ENCODE measurements around the gene C16orf89.
A peak's percentile ranks its signal among the peaks of the same experiment; 100 is the strongest.
"Not testable (repeated sequence)": the region's sequence is repeated elsewhere in the genome, so short reads cannot be mapped to it uniquely, and the experiment has no call there.

Gene C16orf89

DNA sequence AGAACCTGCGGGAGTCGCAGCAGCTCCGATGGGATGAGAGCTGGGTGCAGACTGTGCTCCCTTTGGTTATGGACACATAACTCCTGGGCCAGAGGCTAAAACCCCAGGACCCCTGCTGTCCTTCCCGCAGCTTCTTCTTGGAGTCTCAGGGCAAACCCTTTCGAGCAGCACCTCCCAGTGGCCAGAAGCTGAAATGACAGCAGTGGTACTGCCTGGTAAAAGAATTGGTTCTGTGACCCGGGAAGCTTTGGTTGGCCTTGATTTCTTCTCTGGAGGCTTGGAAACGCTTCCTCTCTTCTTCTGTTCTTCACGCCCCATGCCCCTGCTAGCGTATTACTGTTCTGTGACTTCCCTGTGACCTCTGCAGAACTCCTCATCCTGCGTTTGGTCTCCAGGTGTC lies 19.0 kb upstream of the C16orf89 start:
- peak; percentile 40 for DNase-seq (ENCODE audit: low spot score)

DNA sequence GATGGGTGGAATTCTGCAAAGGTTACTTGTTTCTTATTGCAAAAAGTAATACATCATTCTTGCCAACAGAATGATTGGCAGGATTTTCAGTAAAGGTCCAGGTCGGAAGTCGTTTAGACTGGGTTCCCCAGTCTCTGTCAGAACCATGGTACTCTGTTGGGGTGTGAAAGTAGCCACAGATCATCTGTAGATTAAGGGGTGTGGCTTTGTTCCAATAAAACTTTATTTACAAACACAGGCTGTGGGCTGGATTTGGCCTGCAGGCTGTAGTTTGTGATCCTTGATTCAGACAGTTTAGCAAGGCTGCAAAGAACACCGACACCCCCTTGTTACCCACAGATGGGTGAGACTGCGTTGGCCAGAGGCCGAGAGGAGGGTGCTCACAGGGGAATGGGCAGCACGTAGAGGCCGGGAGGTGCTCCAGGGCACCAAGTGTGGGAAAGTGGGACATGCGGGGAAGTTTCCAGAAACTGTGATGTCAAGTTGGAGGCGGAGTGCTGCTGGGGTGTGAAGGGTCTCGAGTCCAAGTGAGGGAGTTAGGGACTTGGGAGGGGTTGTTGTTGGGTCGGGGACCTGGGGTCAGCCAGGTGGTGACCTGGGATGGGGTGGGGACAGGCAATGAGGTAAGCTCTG lies 18.5 kb upstream of the C16orf89 start:
- DNase-seq (ENCODE audit: low spot score), result not testable (repeated sequence)

DNA sequence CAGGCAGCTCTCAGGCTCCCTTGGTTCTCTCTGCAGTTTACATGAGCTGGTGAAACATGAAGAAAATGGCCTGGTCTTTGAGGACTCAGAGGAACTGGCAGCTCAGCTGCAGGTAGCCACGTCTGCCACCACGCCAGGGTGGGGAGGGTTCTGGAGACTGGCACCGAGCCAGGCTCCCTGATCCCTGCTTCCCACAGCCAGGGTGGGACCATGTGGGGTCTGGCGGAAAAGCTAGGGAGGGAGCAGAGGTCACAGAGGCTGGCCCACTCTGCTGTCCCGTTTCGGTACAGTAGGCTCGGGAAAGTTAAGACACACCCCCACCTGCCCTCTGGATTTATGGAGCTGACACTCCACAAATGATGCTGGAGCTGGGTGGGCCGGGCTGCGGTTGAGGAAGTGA lies 17.9 kb upstream of the C16orf89 start:
- not testable (repeated sequence) for DNase-seq (ENCODE audit: low spot score)

DNA sequence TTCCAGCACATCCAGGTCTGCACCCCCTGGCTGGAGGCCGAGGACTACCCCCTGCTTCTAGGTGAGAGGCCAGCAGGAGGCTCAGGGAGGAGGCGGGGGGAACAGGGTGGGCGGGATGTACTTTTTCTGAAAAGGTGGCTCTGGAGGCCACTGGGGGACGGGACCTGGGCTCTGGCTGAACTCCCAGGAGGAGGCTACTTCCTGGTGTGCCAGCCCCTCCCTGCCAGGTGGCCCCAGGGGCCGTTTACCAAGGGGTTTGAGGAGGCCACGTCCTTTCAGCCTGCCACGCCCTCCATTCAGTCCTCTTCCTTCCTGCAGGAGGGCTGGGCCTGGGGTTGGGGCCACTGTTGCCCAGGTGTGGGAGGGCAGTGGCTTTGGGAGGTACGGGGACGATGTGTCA lies 15.2 kb upstream of the C16orf89 start:
- DNase-seq (ENCODE audit: low spot score), result not testable (repeated sequence)

DNA sequence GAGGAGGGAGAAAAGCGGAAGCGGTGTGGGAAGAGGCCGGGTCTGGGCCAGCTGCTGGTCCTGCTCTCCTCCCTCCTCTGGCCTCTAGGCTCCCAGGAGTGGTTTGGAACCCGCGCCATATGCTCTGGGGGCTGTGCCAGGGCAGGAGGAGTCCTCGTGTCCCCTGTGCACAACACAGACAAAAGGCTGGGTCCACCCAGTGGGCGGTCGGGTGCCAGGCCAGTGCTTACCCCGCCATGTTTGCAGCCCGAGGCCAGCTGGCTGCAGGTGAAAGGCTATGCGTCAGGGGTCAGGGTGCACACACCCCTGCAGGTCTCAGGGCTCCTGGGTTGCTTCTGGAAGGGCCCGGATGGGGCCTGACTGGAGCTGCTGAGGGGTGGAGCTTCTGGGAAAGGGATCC lies 14.7 kb upstream of the C16orf89 start:
- DNase-seq (ENCODE audit: low spot score), result not testable (repeated sequence)

DNA sequence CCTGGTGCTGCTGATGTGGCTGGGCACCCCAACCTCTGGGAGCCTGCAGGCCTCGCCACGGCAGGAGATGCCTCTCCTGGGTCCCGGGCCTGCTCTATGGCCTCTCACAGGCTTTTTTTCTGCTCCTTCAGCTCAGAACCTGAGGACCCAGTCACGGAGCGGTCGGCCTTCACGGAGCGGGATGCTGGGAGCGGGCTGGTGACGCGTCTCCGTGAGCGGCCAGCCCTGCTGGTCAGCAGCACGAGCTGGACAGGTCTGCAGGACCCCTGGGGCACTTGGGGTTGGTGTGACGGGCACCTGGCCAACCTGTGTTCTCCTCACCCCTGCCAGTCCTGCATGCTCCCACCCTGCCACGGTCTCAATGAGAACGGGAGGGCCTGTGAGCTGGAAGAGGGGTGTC lies 12.9 kb upstream of the C16orf89 start:
- no peak for DNase-seq (ENCODE audit: low spot score)

DNA sequence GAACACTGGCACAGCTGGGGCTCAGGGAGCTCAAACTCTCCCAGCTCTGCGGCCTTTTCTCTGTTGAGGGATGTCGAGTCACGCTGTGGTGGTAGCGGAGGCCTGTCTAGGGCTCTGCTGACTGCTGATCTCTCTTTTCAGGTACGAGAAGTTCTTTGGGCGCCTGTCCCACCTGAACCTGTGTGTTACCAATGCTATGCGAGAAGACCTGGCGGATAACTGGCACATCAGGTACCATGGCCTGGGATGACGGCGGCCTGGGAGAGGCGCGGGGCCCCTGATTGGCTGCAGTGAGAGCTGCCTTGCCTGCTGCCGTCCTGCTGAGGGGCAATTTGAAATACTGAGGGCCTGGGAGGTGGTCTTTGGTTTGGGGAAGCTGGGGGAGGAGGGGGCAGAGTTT lies 11.5 kb upstream of the C16orf89 start:
- no peak for DNase-seq (ENCODE audit: low spot score)

DNA sequence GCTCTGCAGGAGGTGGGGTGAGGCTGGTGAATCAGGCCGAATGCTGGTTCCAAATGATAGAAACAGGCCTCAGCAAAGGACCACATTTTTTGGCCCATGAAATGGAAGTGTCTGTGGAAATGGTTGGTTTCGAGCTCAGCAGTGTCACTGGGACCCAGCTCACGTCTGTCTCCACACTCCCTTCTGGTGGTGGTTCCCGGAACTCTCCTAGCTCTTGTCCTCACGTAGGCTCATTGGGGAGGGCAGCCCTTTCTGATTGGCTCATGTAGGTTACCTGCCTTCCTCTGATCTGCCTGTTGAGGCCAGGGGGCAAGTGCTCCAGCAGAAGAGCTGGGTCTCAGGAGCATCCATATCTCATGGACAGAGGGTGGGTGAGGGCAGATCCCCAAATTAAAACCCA lies 9.9 kb upstream of the C16orf89 start:
- DNase-seq (ENCODE audit: low spot score), result no peak

DNA sequence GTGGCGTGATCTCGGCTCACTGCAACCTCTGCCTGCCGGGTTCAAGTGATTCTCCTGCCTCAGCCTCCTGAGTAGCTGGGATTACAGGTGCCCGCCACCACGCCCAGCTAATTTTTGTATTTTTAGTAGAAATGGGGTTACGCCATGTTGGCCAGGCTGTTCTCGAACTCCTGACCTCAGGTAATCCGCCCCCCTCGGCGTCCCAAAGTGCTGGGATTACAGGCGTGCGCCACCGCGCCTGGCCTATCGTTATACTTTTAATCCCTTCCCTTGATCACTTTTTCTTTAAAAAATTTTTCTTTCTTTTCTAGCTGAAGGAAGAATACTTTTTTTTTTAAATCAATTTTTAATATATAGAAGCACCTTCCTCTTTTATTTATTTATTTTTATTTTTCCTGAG lies 8.0 kb upstream of the C16orf89 start:
- DNase-seq (ENCODE audit: low spot score), result not testable (repeated sequence)

DNA sequence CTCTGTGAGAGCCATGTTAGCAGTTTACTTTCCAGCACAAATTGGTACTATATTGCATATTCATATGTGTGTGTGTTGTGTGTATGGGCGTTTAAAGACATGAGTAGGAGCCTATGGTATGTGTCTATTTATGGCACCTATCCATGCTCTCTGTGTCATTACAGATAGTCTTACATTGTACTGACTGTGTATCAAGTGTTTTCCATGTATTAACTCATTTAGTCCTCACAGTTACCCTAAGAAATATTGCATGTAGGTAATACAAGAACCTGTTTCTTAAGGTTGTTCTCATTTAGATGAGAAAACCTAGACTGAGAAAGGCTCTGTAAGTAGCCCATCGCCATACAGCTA lies 7.5 kb upstream of the C16orf89 start:
- DNase-seq (ENCODE audit: low spot score), result no peak

DNA sequence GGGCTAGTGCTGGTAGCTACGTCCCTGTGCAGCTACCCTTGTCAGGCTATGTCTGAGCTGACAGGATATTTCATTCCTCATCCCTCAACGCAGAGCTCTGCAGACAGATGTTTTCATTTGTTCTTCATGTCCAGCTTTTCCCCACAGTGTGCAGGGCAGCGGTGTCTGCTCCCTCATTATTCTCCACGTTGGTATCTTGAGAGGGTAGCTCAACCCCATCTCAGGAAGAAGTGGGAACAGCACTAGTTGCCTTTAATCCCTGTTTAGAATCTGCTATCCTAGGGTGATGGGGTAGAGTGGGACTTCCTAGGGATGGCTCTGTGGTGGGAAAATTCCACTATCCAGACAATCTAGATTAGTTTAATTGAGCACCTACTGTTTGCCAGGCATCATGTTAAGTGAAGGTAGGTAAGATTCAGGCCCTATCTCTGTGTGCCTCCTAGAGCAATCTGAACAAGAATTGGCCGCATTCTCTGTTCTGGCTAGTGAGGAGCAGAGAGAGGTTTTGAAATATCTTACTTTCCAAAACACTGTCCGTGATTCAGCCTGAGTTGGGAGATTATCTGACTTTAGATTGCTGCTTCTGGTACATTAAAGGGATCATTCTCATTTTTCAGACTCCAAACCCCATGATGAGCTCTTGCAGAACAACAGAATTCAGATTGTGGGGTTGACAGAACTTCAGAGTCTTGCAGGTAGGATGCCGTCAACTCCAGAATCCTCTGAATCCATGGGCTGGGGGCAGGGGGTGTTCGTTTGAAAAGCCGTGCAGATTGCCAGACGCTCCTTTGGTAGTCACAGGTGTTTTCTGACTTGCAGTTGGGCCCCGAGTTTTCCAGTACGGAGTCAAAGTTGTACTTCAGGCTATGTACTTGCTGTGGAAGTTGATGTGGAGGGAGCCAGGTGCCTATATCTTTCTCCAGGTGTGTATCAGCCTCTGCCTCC lies 6.8 kb upstream of the C16orf89 start:
- peak; percentile 28 for DNase-seq (ENCODE audit: low spot score)

DNA sequence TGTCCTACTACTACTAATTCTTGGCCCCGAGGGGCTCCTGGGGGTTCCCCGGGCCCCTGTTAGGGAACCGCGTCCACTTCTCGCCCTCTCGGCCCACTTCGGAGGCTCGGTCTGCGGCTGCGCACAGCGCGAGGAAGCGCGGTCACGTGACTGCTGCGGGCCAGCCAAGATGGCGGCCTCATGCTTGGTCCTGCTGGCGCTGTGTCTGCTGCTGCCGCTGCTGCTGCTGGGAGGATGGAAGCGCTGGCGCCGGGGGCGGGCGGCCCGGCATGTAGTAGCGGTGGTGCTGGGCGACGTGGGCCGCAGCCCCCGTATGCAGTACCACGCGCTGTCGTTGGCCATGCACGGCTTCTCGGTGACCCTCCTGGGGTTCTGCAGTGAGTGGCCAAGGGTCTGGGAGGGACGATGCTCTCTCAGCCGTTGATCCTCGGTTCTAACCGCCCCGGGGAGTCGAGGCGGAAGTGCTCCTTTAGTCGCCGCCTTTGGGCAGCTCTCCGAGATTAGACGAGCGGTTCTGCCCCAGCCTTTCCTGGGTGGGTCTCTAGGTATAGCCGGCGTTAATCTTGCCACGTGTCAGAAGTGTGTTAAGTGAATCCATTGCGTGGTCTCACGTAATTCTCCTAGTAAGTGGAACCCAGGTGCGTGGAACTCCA lies 6.1 kb upstream of the C16orf89 start, which contains the start of gene ALG1:
ALG1 (plus strand) TSS at position 163 of the 653 bp plus-strand sequence; CDS start at position 170, 7 bp downstream.
- DNase-seq (ENCODE audit: low spot score), result peak; percentile 82

DNA sequence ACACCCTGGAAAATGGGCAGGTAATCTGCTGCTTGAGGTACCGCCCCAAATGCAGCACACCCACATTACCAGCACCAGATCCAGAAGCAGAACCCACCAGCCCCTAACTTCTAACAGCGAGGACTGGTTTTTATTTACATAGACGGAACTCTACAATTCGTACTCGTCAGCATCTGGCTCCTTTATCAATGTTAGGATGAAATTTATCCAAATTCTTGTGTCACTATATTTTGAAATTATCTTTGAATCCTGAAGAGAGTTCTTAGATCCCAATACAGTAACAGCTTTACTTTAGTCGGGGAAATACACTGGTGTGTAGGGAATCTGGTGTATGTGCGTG lies 5.6 kb upstream of the C16orf89 start:
- DNase-seq (ENCODE audit: low spot score), result no peak

DNA sequence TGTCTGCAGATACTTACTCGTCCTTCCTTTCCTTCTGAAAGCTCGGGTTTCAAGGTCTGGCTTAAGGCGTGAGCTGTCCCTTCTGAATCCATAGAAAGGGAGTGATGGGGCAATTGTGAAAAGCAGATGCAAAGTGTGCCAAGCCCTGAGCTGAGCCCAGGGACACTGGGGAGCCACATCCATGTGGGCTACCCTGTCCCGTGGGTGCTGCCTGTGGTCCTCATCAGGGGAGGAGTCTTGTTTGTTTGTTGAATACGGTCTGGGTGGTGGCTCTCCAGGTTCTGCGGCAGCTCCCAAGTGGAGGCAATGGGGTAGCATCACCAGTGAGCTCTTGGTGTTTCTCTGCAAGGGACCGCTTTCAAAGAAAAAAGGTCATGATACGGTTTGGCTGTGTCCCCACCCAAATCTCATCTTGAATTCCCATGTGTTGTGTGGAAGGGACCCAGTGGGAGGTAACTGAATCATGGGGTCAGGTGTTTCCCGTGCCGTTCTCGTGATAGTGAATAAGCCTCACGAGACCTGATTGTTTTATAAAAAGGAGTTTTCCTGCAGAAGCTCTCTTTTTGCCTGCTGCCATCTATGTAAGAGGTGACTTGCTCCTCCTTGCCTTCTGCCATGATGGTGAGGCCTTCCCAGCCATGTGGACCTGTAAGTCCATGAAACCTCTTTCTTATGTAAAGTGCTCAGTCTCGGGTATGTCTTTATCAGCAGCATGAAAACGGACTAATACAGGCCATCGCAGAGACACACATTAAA lies 4.9 kb upstream of the C16orf89 start:
- no peak for DNase-seq (ENCODE audit: low spot score)

DNA sequence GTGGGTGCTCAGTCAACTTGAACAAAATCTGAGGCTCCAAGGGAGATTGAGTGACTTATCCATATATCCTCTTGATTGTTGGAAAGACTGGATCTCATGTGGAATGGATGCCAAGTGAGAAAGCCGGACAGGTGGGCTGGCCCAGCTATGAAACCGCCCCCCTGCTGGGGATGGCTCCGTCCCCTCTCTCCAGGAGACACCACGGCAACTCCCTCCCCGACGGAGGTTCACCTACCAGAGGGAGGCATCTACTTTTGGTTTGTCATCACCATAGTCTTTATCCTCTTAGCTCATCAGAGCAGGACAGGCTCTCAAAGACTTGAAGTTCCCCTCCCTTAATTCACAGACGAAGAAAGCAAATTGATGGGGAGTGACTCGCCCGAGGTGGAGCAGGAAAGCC lies 4.1 kb upstream of the C16orf89 start:
- no peak for DNase-seq (ENCODE audit: low spot score)

DNA sequence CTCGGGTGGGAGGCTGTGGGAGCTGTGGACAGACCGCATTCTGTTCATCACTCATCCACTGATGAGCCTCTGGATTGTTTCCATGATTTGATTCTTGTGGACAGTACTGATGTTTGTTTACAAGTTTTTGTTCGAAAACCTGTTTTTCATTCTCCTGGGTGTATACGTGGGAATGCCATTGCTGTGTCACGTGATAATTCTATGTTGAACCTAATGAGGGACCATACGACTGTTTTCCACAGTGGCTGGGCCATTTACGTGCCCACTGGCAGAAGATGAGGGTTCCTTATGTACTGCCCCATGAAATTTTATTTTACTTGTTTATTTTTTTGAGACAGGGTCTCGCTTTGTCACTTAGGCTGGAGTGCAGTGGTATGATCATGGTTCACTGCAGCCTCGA lies 3.3 kb upstream of the C16orf89 start:
- DNase-seq (ENCODE audit: low spot score), result no peak

DNA sequence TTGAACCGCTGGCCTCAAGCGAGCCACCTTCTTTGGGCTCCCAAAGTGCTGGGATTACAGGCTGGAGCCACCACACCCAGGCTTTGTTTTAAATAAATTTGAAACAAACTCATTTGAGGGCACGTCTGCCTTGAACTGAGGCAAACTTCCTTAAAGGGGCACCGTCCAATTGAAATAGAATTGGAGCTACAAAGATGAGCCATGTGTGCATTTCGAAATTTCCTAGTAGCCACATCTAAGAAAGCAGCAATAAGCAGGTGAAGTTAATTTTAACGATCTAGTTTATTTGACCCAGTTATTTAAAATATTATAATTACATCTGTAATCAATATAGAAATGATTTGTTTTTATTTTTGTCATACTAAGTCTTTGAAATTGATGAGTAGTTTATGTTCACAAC lies 755 bp upstream of the C16orf89 start:
- DNase-seq (ENCODE audit: low spot score), result no peak

DNA sequence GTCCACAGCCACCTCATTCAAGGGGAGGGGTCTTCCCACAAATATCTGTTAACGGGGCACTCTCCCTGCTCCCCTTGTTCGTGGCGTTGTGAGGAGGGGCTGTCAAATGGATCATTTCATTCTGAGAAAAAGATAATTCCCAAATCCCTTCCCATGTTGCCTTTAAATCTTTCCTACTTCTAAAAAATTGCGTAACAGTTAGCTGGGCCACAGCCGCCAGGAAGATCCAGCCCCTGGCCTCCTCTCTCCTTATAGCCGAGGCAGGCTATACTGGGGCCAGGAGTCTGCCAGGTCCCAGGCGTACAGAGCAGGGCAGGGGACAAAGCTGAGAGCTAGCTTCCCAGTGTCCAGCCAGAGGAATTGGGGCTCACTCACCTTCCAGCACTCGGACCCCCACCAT lies 430 bp downstream of the C16orf89 start:
- DNase-seq (ENCODE audit: low spot score), result no peak

DNA sequence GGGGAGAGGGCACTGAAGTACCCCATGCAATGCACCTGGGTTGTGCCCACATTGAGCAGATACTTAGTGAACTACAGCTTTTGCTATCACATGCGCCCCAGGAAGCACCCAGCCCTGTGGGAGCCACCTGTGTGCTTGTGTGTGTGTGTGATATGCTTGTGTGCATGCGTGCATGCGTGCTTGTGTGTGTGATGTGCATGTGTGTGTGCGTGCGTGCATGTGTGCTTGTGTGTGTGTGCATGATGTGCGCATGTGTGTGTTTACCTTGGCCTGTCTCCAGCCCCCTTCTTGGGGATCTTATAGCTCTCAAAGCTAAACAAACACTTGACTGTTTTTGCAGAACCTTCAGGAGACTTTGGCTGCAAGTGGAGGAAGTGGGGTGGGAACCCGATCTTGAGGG lies 841 bp downstream of the C16orf89 start:
- DNase-seq (ENCODE audit: low spot score), result no peak

DNA sequence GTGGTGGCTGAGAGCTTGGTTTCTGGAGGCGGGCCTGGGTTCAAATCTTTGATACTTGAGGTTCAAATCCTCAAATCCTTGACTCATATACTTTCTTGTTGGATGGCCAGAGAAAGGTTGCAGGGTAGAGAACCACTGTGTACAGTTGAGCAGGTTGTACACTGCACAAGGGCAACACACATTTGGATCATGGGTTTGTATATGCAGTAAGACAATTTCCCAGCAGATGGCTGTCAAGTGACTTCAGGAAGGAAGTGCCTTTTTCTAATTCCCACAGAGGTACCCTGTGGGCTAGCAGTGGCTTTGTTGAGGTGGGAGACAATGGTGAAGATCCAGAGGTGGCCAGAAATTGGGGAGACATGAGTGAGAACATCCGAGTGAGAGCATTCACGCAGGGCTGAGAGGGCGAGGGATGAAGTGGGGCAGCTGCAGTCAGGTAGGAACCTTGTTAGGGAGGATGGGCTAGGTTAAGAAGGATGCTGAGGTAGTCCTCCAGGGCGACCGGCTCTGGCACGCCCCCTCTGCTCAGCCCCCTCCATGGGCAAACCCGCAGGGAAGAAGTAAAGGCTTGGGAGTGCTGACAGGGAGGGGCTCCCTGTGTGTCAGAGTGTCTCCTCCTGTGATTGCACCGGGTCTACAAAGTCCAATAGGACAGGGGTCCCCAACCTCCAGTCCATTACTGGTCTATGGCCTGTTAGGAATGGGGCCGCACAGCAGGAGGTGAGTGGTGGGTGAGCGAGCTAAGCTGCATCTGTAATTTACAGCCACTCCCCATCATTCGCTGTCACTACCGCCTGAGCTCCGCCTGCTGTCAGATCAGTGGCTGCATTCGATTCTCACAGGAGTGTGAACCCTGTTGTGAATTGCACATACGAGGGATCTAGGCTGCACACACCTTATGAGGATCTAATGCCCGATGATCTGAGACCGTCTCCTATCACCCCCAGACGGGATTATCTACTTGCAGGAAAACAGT lies 2.7 kb downstream of the C16orf89 start:
- peak; percentile 16 for DNase-seq (ENCODE audit: low spot score)

DNA sequence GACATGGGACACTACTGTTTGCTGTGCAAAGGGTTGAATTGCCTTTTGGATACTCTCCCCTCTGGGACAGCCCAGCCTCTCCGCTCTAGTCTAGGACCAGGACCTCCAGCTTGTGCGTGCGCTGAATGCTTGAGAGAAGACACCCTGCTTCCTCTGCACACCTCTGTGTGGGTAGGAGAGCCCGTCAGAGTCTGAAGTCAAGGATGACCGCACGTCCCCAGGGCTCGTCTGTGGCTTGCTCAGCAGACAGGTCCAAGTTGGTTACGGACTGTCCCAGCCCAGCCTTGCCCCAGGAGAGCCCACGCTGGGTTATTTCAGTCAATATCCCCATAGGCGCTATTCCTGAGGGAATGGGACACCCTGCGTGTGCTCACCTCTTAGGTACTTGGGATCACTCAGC lies 3.7 kb downstream of the C16orf89 start:
- DNase-seq (ENCODE audit: low spot score), result no peak
